Smooth muscle cell (in vitro differentiated cells): ENCODE data around the gene MSI2. TPM values are rescaled to one million over a fixed set of nuclear protein-coding genes. Genes with fewer than 3 reads are reported as not detected.
A peak's percentile ranks its signal among the peaks of the same experiment; 100 is the strongest.

Experiments
- DNase-seq: peaks from one replicate; lab custom pipeline; 2025; ENCODE audit not compliant: unreplicated experiment; lab: John Stamatoyannopoulos, UW
- H2AFZ ChIP-seq: fragments of 200-600 bp; sonication (generic); 2 replicates; pipeline ENCODE4 v1.6.0; 2016; ENCODE audit warnings: antibody characterized with exemption, low read depth, mild to moderate bottlenecking
- H3F3A ChIP-seq: fragments of 200-600 bp; sonication (generic); 2 replicates; pipeline ENCODE4 v1.6.0; 2017; ENCODE audit warnings: antibody characterized with exemption, low read depth
- H3K27ac ChIP-seq: fragments of 200-600 bp; sonication (generic); 2 replicates; pipeline ENCODE4 v1.5.1; 2016; ENCODE audit warnings: low read depth, mild to moderate bottlenecking
- H3K27me3 ChIP-seq: fragments of 200-600 bp; sonication (generic); 2 replicates; pipeline ENCODE4 v1.6.1; 2016; ENCODE audit warnings: low read depth, mild to moderate bottlenecking
- H3K36me3 ChIP-seq: fragments of 200-600 bp; sonication (generic); 2 replicates; pipeline ENCODE4 v1.5.1; 2016; ENCODE audit warnings: low read depth
- H3K4me1 ChIP-seq: fragments of 200-600 bp; sonication (generic); 2 replicates; pipeline ENCODE4 v1.5.1; 2016; ENCODE audit warnings: low read depth
- H3K4me2 ChIP-seq: fragments of 200-600 bp; sonication (generic); 2 replicates; pipeline ENCODE4 v1.6.0; 2016; ENCODE audit warnings: mild to moderate bottlenecking
- H3K4me3 ChIP-seq: fragments of 200-600 bp; sonication (generic); 2 replicates; pipeline ENCODE4 v1.5.1; 2016; ENCODE audit warnings: mild to moderate bottlenecking
- H3K79me2 ChIP-seq: fragments of 200-600 bp; sonication (generic); 2 replicates; pipeline ENCODE4 v1.6.0; 2016; ENCODE audit warnings: low read depth, mild to moderate bottlenecking
- H3K9ac ChIP-seq: fragments of 200-600 bp; sonication (generic); 2 replicates; pipeline ENCODE4 v1.6.0; 2016; ENCODE audit warnings: low read depth
- H3K9me3 ChIP-seq: fragments of 200-600 bp; sonication (generic); replicated peaks from 2 replicates; pipeline ENCODE4 v1.5.1; 2016; ENCODE audit warnings: low read depth
- H4K20me1 ChIP-seq: fragments of 200-600 bp; sonication (generic); 2 replicates; pipeline ENCODE4 v1.6.0; 2016; ENCODE audit warnings: low read depth
- WGBS: methylation state at CpG from one replicate; pipeline ENCODE4 v1.1.7; 2016; ENCODE audit warnings: low lambda C conversion rate; 5-methylcytosine and 5-hydroxymethylcytosine counted together
- polyA plus RNA-seq: library from polyadenylated mRNA; unstranded; fragments of >200 nt; fragmentation: Nextera tagmentation; extraction: Ambion mirVana; gene quantifications from 2 replicates; pipeline ENCODE4 v1.2.1, GENCODE V29; 2016
- total RNA-seq: library from RNA; depleted of rRNA; stranded (reverse); fragments of >200 nt; gene quantifications from 2 replicates; pipeline ENCODE4 v1.2.3, GENCODE V29; 2014
- TF ChIP-seq, protein P1 (sequence below): fragments of 200-600 bp; sonication (generic); IDR thresholded peaks from 2 replicates; pipeline ENCODE4 v1.5.1; 2017; ENCODE audit warnings: borderline replicate concordance, mild to moderate bottlenecking, antibody characterized with exemption; ENCODE audit not compliant: insufficient read depth, poor library complexity, severe bottlenecking

The MSI2 gene
- total and polyA plus RNA-seq, 2 experiments from 2014 or later = 5.7 to 36.5 TPM

GRCh38 chr17:57290981-57291380, 34.7 kb downstream of the MSI2 start:
- H3K4me1 ChIP-seq = peaks cover 30% of the 10 kb centered on the region
- no peaks in the 10 kb centered on the region for H3K9me3 ChIP-seq
- no peak overlapping the region for H3K9ac ChIP-seq
- no peak overlapping the region for H3K4me3 ChIP-seq
- H3K27ac ChIP-seq = no peak overlapping the region
- no peaks in the 10 kb centered on the region for H3K36me3 ChIP-seq
- H2AFZ ChIP-seq = no peak overlapping the region
- peaks cover 10% of the 10 kb centered on the region for H3F3A ChIP-seq
- H3K79me2 ChIP-seq = peaks cover 8% of the 10 kb centered on the region
- TF ChIP-seq, protein P1, sequence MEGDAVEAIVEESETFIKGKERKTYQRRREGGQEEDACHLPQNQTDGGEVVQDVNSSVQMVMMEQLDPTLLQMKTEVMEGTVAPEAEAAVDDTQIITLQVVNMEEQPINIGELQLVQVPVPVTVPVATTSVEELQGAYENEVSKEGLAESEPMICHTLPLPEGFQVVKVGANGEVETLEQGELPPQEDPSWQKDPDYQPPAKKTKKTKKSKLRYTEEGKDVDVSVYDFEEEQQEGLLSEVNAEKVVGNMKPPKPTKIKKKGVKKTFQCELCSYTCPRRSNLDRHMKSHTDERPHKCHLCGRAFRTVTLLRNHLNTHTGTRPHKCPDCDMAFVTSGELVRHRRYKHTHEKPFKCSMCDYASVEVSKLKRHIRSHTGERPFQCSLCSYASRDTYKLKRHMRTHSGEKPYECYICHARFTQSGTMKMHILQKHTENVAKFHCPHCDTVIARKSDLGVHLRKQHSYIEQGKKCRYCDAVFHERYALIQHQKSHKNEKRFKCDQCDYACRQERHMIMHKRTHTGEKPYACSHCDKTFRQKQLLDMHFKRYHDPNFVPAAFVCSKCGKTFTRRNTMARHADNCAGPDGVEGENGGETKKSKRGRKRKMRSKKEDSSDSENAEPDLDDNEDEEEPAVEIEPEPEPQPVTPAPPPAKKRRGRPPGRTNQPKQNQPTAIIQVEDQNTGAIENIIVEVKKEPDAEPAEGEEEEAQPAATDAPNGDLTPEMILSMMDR = no peak
- WGBS = 89% methylated on average over 10 of the region's 10 CpGs
- H3K4me2 ChIP-seq = no peak overlapping the region
- H4K20me1 ChIP-seq = peaks cover 66% of the 10 kb centered on the region
- no peak for DNase-seq
- H3K27me3 ChIP-seq = no peaks in the 10 kb centered on the region

DNA sequence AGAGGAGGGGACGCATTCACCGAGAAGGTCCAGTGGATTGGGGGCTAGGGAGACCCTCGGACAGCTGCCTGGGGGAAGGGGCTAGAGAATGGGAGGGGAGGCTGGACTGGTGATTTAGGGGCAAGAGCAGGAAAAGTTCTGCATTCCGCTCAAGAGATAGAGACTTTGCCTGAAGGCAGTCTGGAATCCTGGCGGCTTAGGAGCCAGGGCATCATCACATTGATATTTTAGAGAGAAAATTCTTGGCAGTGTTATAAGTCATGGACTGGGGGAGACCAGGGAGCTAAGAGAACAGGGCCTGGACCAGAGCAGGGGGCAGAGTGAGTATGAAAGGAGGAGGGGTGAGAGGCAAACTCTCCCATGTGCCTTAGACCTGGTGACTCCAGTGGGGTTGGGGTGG, 35.8 kb downstream of the MSI2 start:
- Histone ChIP-seq H3K4me2 (no peak overlapping the region), H3K4me3 (no peak overlapping the region), H3K27ac (no peak overlapping the region), H3K36me3 (no peaks in the 10 kb centered on the region), H3F3A (peaks cover 10% of the 10 kb centered on the region), H4K20me1 (peaks cover 59% of the 10 kb centered on the region), H3K9ac (no peak overlapping the region), H3K79me2 (peaks cover 4% of the 10 kb centered on the region), H2AFZ (no peak overlapping the region), H3K4me1 (peaks cover 27% of the 10 kb centered on the region), H3K27me3 (no peaks in the 10 kb centered on the region), H3K9me3 (no peaks in the 10 kb centered on the region)
- DNase-seq = no peak
- WGBS = 76% methylated on average over 5 of the region's 5 CpGs
- TF ChIP-seq, protein P1 = no peak

DNA sequence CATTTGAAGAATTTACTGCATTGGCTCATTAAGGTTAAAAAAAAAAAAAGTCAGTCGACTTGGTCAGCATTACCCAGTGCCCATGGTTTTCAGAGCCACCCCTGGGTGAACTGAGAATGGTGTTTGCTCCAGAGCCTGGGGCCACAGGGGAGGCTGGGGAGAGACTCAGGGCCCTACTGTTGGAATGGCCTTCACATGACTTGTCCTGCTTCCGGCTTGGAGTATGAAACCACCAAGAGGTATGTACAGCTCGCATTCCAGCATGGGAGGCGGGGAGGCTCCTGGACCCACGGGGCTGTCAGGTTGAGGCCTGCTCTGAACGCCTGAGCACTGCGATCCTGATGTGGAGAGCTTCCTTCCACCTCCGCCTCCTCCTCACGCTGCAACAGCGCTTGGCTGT, 36.8 kb downstream of the MSI2 start:
- TF ChIP-seq, protein P1 = no peak
- Histone ChIP-seq H3K36me3 (peaks cover 5% of the 10 kb centered on the region), H3K79me2 (peaks cover 4% of the 10 kb centered on the region), H3K4me1 (peaks cover 21% of the 10 kb centered on the region), H3K9me3 (peaks cover 4% of the 10 kb centered on the region), H3K9ac (no peak overlapping the region), H3K4me2 (no peak overlapping the region), H3K27me3 (no peaks in the 10 kb centered on the region), H3K27ac (peak overlapping the region; percentile 2), H4K20me1 (peaks cover 49% of the 10 kb centered on the region), H3F3A (peaks cover 10% of the 10 kb centered on the region), H3K4me3 (no peak overlapping the region), H2AFZ (no peak overlapping the region)
- DNase-seq = no peak
- WGBS = 55% methylated on average over 9 of the region's 10 CpGs

DNA sequence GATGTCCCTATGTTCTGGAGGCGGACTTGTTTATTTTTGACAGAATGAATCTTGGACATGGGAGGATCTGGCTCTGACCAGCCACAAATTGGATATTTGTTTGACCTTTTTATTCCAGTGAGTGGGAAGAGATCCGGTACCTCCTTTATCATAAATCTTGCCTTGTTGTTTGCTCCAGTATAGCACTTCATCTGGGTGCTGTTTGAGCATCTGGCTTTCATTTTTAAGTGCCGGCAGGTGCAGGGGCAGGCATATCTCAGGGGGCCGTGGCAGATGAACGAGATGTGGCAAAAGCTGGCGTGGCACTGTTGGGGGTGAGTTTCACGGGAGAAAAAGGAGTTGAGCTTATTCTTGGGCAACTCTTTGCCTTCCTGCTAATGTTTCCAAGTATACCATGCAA, 37.8 kb downstream of the MSI2 start:
- Histone ChIP-seq H3K27ac (peak overlapping the region; percentile 82), H4K20me1 (peaks cover 38% of the 10 kb centered on the region), H3K4me2 (no peak overlapping the region), H2AFZ (no peak overlapping the region), H3F3A (peaks cover 10% of the 10 kb centered on the region), H3K4me1 (peaks cover 21% of the 10 kb centered on the region), H3K4me3 (no peak overlapping the region), H3K36me3 (peaks cover 11% of the 10 kb centered on the region), H3K9ac (no peak overlapping the region), H3K9me3 (peaks cover 7% of the 10 kb centered on the region), H3K79me2 (peaks cover 2% of the 10 kb centered on the region), H3K27me3 (no peaks in the 10 kb centered on the region)
- TF ChIP-seq, protein P1 = no peak
- 94% methylated on average over 7 of the region's 7 CpGs for WGBS
- DNase-seq = no peak
